ENCODE measurements around the gene GDF11.
A peak's percentile ranks its signal among the peaks of the same experiment; 100 is the strongest.

GDF11 gene

DNA sequence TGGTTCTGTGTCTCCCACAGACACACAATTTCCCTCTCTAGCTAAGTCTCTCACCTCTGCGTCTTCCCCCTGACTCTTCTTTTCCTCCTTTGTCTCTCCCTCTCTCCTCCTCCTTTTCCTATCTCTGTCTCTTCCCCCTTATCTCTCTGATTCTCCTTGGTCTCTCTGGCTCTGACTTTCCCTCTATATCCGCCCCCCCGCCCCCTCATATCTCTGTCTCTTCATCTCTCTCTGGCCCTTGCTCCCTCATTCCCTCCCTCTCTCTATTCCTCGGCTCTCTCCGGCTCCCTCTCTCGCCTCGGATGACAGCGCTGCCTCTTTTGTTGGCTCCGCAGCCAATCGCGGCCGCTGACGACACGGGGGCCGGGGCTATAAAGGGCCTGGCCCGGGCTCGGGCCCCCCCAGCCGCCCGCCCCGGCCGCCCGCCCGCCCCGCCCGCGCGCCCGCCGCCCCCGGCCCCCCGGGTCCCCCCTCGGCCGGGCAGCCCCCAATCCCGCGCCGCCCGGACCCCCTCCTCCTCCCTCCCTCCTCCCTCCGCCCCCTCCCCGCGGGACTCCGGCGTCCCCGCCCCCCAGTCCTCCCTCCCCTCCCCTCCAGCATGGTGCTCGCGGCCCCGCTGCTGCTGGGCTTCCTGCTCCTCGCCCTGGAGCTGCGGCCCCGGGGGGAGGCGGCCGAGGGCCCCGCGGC is at the start of gene GDF11:
Gene GDF11, plus strand, starts transcription at position 404 of the 687 bp plus-strand sequence. Its CDS starts 195 bp downstream, at position 599.
- H3K4me3 ChIP-seq (ENCODE audit: insufficient read depth, low read length, poor library complexity, severe bottlenecking), result peak within 1 kb of the TSS; percentile 72
- H3K4me2 ChIP-seq (ENCODE audit: low read depth, low read length, poor library complexity, severe bottlenecking), result peak within 1 kb of the TSS; percentile 70
- H3K36me3 ChIP-seq (ENCODE audit: low read length), result no peaks in the 10 kb centered on the region
- H3K27ac ChIP-seq (ENCODE audit: low read depth, low read length), result no peak within 1 kb of the TSS
- no peaks in the 10 kb centered on the region for H3K27me3 ChIP-seq (ENCODE audit: low read length)
- H3K9ac ChIP-seq (ENCODE audit: low read length), result peak within 1 kb of the TSS; percentile 65
- H2AFZ ChIP-seq (ENCODE audit: low read depth, low read length, severe bottlenecking), result peak within 1 kb of the TSS; percentile 95
- no peaks in the 10 kb centered on the region for H3K9me2 ChIP-seq (replicated peaks; ENCODE audit: insufficient read depth, low read length)
- peaks cover 13% of the 10 kb centered on the region for H3F3A ChIP-seq (ENCODE audit: insufficient read depth)
- no peak for TF ChIP-seq EZH2phosphoT487 (conservative IDR thresholded peaks at IDR 0.05; ENCODE audit: low read length)
- TF ChIP-seq, protein P1, sequence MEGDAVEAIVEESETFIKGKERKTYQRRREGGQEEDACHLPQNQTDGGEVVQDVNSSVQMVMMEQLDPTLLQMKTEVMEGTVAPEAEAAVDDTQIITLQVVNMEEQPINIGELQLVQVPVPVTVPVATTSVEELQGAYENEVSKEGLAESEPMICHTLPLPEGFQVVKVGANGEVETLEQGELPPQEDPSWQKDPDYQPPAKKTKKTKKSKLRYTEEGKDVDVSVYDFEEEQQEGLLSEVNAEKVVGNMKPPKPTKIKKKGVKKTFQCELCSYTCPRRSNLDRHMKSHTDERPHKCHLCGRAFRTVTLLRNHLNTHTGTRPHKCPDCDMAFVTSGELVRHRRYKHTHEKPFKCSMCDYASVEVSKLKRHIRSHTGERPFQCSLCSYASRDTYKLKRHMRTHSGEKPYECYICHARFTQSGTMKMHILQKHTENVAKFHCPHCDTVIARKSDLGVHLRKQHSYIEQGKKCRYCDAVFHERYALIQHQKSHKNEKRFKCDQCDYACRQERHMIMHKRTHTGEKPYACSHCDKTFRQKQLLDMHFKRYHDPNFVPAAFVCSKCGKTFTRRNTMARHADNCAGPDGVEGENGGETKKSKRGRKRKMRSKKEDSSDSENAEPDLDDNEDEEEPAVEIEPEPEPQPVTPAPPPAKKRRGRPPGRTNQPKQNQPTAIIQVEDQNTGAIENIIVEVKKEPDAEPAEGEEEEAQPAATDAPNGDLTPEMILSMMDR (IDR thresholded peaks at IDR 0.05; ENCODE audit: insufficient read depth, low read length, poor library complexity, severe bottlenecking), result no peak
- H4K20me1 ChIP-seq (ENCODE audit: low read depth, low read length), result no peaks in the 10 kb centered on the region
- no peaks in the 10 kb centered on the region for H3K79me2 ChIP-seq (ENCODE audit: insufficient read depth, low read length)
- H3K9me3 ChIP-seq (ENCODE audit: insufficient read depth, low read length), result no peaks in the 10 kb centered on the region

DNA sequence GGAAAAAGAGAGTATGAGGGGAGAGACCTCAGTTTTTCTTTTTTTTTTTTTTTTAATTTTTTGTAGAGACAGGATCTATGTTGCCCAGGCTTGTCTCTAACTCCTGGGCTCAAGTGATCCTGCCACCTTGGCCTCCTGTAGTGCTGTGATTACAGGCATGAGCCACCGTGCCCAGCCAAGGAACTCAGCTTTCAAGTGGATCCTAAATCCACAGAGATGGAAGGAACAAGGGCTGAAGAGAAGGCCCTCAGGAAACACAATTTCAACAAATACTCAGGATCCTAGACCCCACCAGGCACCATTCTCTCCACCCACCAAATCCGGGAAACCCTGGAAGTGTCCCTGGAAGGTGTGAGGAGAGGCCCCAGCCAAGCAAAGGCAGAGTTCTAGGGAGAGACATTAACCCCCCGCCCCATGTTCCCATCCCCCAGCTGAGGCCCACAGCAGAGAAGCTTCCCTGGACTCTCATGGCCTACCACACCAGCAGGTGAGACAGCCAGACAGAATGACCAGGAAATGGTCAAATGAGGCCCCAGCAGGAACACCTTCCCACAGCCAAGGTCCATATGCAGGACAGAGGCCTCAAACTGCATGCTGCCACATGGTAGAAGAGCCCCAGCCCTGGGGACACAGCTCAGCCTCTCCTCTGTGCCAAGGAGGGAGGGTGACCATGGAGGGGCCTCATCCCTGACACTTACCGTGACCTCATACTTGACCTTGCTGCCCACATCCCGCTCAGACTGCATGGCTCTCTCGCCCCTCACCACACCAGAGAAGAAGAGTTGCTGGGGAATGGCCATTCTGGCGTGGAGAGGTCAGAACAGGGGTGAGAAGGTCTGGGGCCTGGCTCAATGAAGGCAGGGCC is 49.4 kb upstream of the GDF11 start:
- Histone ChIP-seq H3K79me2 (ENCODE audit: insufficient read depth, low read length) (no peaks in the 10 kb centered on the region), H3F3A (ENCODE audit: insufficient read depth) (no peaks in the 10 kb centered on the region), H3K9me2 (replicated peaks; ENCODE audit: insufficient read depth, low read length) (no peaks in the 10 kb centered on the region), H2AFZ (ENCODE audit: low read depth, low read length, severe bottlenecking) (no peak overlapping the region), H3K4me3 (ENCODE audit: insufficient read depth, low read length, poor library complexity, severe bottlenecking) (no peak overlapping the region), H3K4me2 (ENCODE audit: low read depth, low read length, poor library complexity, severe bottlenecking) (no peak overlapping the region), H3K9ac (ENCODE audit: low read length) (no peak overlapping the region), H3K36me3 (ENCODE audit: low read length) (no peaks in the 10 kb centered on the region), H4K20me1 (ENCODE audit: low read depth, low read length) (no peaks in the 10 kb centered on the region), H3K9me3 (ENCODE audit: insufficient read depth, low read length) (no peaks in the 10 kb centered on the region), H3K27me3 (ENCODE audit: low read length) (no peaks in the 10 kb centered on the region), H3K27ac (ENCODE audit: low read depth, low read length) (no peak overlapping the region)
- no peak for TF ChIP-seq EZH2phosphoT487 (conservative IDR thresholded peaks at IDR 0.05; ENCODE audit: low read length)
- TF ChIP-seq, protein P1 (IDR thresholded peaks at IDR 0.05; ENCODE audit: insufficient read depth, low read length, poor library complexity, severe bottlenecking), result no peak

DNA sequence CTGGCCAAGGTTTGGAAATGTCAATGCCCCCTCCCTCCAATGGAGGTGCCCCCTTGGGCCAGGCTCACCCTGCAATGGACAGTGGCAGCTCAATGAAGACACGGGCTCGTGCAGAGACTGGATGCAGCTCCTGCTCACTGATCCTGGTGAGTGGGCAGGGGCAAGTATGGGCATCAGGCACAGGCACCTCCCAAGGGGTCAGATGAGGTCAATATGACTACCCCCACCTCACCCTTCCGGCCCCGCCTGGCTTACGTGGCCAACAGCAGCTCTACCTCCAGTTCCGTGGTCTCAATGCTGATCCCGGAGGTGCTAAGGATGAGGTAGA is 48.8 kb upstream of the GDF11 start:
- no peaks in the 10 kb centered on the region for H3K9me2 ChIP-seq (replicated peaks; ENCODE audit: insufficient read depth, low read length)
- no peak overlapping the region for H3K4me3 ChIP-seq (ENCODE audit: insufficient read depth, low read length, poor library complexity, severe bottlenecking)
- no peaks in the 10 kb centered on the region for H4K20me1 ChIP-seq (ENCODE audit: low read depth, low read length)
- no peaks in the 10 kb centered on the region for H3F3A ChIP-seq (ENCODE audit: insufficient read depth)
- H3K36me3 ChIP-seq (ENCODE audit: low read length), result no peaks in the 10 kb centered on the region
- no peaks in the 10 kb centered on the region for H3K9me3 ChIP-seq (ENCODE audit: insufficient read depth, low read length)
- H3K4me2 ChIP-seq (ENCODE audit: low read depth, low read length, poor library complexity, severe bottlenecking), result no peak overlapping the region
- H3K9ac ChIP-seq (ENCODE audit: low read length), result no peak overlapping the region
- no peak overlapping the region for H3K27ac ChIP-seq (ENCODE audit: low read depth, low read length)
- H3K27me3 ChIP-seq (ENCODE audit: low read length), result no peaks in the 10 kb centered on the region
- no peak overlapping the region for H2AFZ ChIP-seq (ENCODE audit: low read depth, low read length, severe bottlenecking)
- TF ChIP-seq EZH2phosphoT487 (conservative IDR thresholded peaks at IDR 0.05; ENCODE audit: low read length), result no peak
- TF ChIP-seq, protein P1 (IDR thresholded peaks at IDR 0.05; ENCODE audit: insufficient read depth, low read length, poor library complexity, severe bottlenecking), result no peak
- no peaks in the 10 kb centered on the region for H3K79me2 ChIP-seq (ENCODE audit: insufficient read depth, low read length)

Measured in SU-DHL-6 (cell line).